ENCODE data around the gene ZKSCAN3. TPM values are rescaled to one million over a fixed set of nuclear protein-coding genes. Genes with fewer than 3 reads are reported as not detected.
A peak's percentile ranks its signal among the peaks of the same experiment; 100 is the strongest.

Gene ZKSCAN3
- total and polyA plus RNA-seq, 2 experiments from 2014 or later, result 1.6 to 3.0 TPM

DNA sequence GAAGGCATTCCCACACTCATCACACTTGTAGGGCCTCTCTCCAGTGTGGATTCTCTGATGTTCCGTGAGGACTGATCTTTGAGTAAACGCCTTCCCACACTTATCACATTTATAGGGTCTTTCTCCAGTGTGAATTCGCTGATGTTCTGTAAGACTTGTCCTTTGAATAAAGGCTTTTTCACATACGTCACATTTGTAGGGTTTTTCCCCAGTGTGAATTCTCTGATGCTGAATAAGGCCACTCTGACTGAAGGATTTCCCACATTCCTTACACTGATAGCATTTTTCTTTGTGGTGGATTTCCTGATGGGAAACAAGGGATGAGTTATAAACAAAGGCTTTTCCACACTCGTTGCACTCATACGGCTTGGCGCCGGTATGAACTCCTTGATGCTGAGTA, 40.9 kb downstream of the ZKSCAN3 start:
- in situ Hi-C loops (cut with MboI), result no loop called here
- Histone ChIP-seq H4K20me1 (ENCODE audit: insufficient read depth) (no peaks in the 10 kb centered on the region), H3K9me2 (ENCODE audit: insufficient read depth) (no peaks in the 10 kb centered on the region), H3K4me2 (ENCODE audit: unreplicated experiment) (no peak overlapping the region), H2AFZ (no peak overlapping the region), H3F3A (ENCODE audit: insufficient read depth) (no peaks in the 10 kb centered on the region), H3K79me2 (ENCODE audit: insufficient read depth) (peaks cover 27% of the 10 kb centered on the region), H3K27me3 (replicated peaks; ENCODE audit: insufficient read depth) (no peaks in the 10 kb centered on the region), H3K9me3 (ENCODE audit: low read depth) (no peaks in the 10 kb centered on the region), H3K27ac (no peak overlapping the region), H3K4me1 (ENCODE audit: insufficient read depth) (no peaks in the 10 kb centered on the region), H3K9ac (no peak overlapping the region), H3K36me3 (ENCODE audit: low read depth) (peaks cover 25% of the 10 kb centered on the region; the same call in 1 of the 2 replicates), H3K4me3 (no peak overlapping the region)
- TF ChIP-seq EZH2phosphoT487 (IDR thresholded peaks at IDR 0.05; ENCODE audit: insufficient read depth, low read depth) (no peak), EZH2 (IDR thresholded peaks at IDR 0.05; ENCODE audit: insufficient read depth, poor library complexity, severe bottlenecking) (no peak)
- 97 to 98% methylated on average over 8 of the region's 8 CpGs for WGBS, 2 experiments (ENCODE audit: low coverage in 1 of 2, low lambda C conversion rate in 2 of 2, missing lambda C conversion rate in 2 of 2)
- DNase-seq, result no peak

DNA sequence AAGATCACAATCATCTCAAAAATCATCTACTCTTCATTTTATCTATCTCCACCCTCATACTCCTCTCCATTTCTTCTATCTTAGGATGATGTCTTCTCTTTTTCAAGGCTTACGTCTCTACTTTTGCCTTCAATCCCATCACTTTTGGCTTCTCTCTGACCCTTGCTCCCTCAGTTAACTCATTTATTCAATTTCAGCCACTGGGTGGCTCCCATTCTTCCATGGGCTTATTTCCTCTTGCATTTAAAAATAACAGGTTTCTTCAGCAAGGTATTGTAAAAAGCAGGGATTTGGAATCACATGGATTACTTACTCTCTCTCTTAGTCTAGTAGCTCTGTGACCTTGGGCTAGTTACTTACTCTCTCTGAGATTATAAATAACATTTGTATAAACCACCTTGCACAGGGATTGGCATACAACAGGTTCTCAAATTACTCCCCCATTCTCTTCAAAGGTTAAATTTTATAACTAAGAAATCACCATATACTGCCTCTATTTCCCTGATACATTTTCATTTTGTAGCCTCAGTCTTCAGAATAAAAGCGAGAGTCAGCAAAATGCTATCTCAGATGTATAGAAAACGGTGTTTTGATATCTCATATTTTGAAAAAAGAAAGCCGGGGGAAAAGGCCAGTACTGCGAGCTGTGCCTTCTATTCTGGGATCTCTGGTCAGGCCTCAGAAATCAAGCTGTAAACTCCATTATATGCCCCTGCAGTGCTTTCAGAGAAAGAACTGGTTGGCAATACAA, 44.3 kb downstream of the ZKSCAN3 start:
- Histone ChIP-seq H3K9me3 (ENCODE audit: low read depth) (no peaks in the 10 kb centered on the region), H3K4me1 (ENCODE audit: insufficient read depth) (0 out of 2 replicates have a peak, but pooled peaks cover 3% of the 10 kb centered on the region), H3K9ac (no peak overlapping the region), H3K4me2 (ENCODE audit: unreplicated experiment) (no peak overlapping the region), H3K27ac (no peak overlapping the region), H3K27me3 (replicated peaks; ENCODE audit: insufficient read depth) (no peaks in the 10 kb centered on the region), H4K20me1 (ENCODE audit: insufficient read depth) (no peaks in the 10 kb centered on the region), H3K79me2 (ENCODE audit: insufficient read depth) (peaks cover 54% of the 10 kb centered on the region), H3K9me2 (ENCODE audit: insufficient read depth) (no peaks in the 10 kb centered on the region), H2AFZ (no peak overlapping the region), H3K36me3 (ENCODE audit: low read depth) (peaks cover 25% of the 10 kb centered on the region; the same call in 1 of the 2 replicates), H3K4me3 (no peak overlapping the region), H3F3A (ENCODE audit: insufficient read depth) (no peaks in the 10 kb centered on the region; the same call in 1 of the 2 replicates)
- DNase-seq, result peak; percentile 27
- in situ Hi-C loops (cut with MboI), result no loop called here
- TF ChIP-seq EZH2phosphoT487 (IDR thresholded peaks at IDR 0.05; ENCODE audit: insufficient read depth, low read depth), result no peak
- TF ChIP-seq EZH2 (IDR thresholded peaks at IDR 0.05; ENCODE audit: insufficient read depth, poor library complexity, severe bottlenecking), result no peak
- 97 to 99% methylated on average over 5 of the region's 5 CpGs for WGBS, 2 experiments (ENCODE audit: low coverage in 1 of 2, low lambda C conversion rate in 2 of 2, missing lambda C conversion rate in 2 of 2)

DNA sequence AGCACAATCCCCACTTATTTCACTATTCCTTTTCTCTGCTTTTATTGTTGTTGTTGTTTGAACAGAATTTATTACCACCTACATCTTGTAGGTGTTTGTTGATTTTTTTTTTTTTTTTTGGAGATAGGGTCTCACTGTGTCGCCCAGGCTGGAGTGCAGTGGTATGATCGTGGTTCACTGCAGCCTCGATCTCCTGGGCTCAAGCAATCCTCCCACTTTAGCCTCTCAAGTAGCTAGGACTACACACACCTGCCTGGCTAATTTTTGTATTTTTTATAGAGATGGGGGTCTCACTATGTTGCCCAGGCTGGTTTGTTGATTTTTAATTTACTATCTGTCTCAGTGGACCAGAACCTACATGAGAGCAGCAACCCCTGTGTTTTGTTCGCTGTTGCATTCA, 46.2 kb downstream of the ZKSCAN3 start:
- no peak overlapping the region for H3K4me2 ChIP-seq (ENCODE audit: unreplicated experiment)
- no peaks in the 10 kb centered on the region for H4K20me1 ChIP-seq (ENCODE audit: insufficient read depth)
- no peak for DNase-seq
- H3K79me2 ChIP-seq (ENCODE audit: insufficient read depth), result peaks cover 45% of the 10 kb centered on the region
- no peaks in the 10 kb centered on the region for H3K9me2 ChIP-seq (ENCODE audit: insufficient read depth)
- H3K27me3 ChIP-seq (replicated peaks; ENCODE audit: insufficient read depth), result no peaks in the 10 kb centered on the region
- peaks cover 4% of the 10 kb centered on the region; the same call in 1 of the 2 replicates for H3F3A ChIP-seq (ENCODE audit: insufficient read depth)
- no peak overlapping the region for H3K27ac ChIP-seq
- peaks cover 14% of the 10 kb centered on the region; the same call in 1 of the 2 replicates for H3K36me3 ChIP-seq (ENCODE audit: low read depth)
- H2AFZ ChIP-seq, result no peak overlapping the region
- no peaks in the 10 kb centered on the region for H3K9me3 ChIP-seq (ENCODE audit: low read depth)
- TF ChIP-seq EZH2phosphoT487 (IDR thresholded peaks at IDR 0.05; ENCODE audit: insufficient read depth, low read depth) (no peak), EZH2 (IDR thresholded peaks at IDR 0.05; ENCODE audit: insufficient read depth, poor library complexity, severe bottlenecking) (no peak)
- no peak overlapping the region for H3K4me3 ChIP-seq
- 88 to 90% methylated on average over 4 of the region's 4 CpGs for WGBS, 2 experiments (ENCODE audit: low coverage in 1 of 2, low lambda C conversion rate in 2 of 2, missing lambda C conversion rate in 2 of 2)
- in situ Hi-C loops (cut with MboI), result no loop called here
- H3K9ac ChIP-seq, result no peak overlapping the region
- 0 out of 2 replicates have a peak, but pooled peaks cover 3% of the 10 kb centered on the region for H3K4me1 ChIP-seq (ENCODE audit: insufficient read depth)

DNA sequence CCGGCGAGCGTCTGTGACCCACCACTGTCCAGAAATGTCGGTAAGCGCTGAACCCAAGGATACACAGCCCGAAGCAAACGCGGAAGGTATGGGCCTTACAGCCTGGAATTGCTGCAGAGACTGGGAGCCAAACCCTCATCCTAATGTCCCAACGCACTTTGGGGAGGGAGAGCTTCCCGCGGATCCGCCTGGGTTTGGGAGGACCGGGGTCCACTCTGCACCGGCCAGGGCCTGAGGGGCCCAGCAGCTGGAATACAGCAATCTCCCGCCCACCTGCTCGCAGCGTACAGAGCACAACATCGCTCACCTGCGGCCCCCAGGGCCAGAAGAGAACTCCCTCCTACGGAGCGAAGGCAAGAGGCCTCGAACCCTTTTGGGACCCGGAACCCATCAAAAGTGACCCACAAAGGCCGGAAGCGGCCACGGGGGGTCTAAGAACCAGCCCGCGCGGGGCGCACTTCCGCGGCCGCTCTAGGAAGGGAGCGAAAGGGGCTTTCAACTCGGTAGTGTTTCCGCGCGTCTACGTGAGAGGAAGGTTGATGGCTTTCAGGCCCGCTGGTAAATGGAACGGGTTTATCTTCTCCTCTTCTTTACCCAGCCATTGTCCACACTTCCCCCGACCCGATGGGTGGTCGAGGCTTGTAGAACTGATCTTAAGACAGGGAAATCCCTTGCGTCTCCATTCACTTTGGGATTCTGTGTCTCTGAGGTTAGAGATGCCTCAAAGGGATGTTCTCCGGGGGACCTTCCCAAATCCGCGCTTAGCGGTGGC, 49.8 kb downstream of the ZKSCAN3 start, which contains the start of gene ZSCAN12:
Gene ZSCAN12, minus strand, starts transcription at position 398 of the 772 bp plus-strand sequence. CDS start 1,342 bp downstream, outside the sequence.
- Histone ChIP-seq H3K9me2 (ENCODE audit: insufficient read depth) (no peaks in the 10 kb centered on the region), H3K4me1 (ENCODE audit: insufficient read depth) (0 out of 2 replicates have a peak, but pooled peaks cover 3% of the 10 kb centered on the region), H4K20me1 (ENCODE audit: insufficient read depth) (no peaks in the 10 kb centered on the region), H3F3A (ENCODE audit: insufficient read depth) (peaks cover 5% of the 10 kb centered on the region; the same call in 1 of the 2 replicates), H3K36me3 (ENCODE audit: low read depth) (no peaks in the 10 kb centered on the region), H3K27me3 (replicated peaks; ENCODE audit: insufficient read depth) (no peaks in the 10 kb centered on the region), H3K27ac (peak within 1 kb of the TSS; percentile 22), H3K4me2 (ENCODE audit: unreplicated experiment) (peak within 1 kb of the TSS; percentile 98), H3K9me3 (ENCODE audit: low read depth) (no peaks in the 10 kb centered on the region), H2AFZ (peak within 1 kb of the TSS; percentile 98), H3K9ac (peak within 1 kb of the TSS; percentile 86), H3K4me3 (peak within 1 kb of the TSS; percentile 93), H3K79me2 (ENCODE audit: insufficient read depth) (peaks cover 45% of the 10 kb centered on the region)
- DNase-seq, result peak; percentile 92
- in situ Hi-C loops (cut with MboI), result no loop called here
- 3% methylated on average over 49 of the region's 49 CpGs for WGBS, 2 experiments (ENCODE audit: low coverage in 1 of 2, low lambda C conversion rate in 2 of 2, missing lambda C conversion rate in 2 of 2)
- no peak for TF ChIP-seq EZH2 (IDR thresholded peaks at IDR 0.05; ENCODE audit: insufficient read depth, poor library complexity, severe bottlenecking)
- TF ChIP-seq EZH2phosphoT487 (IDR thresholded peaks at IDR 0.05; ENCODE audit: insufficient read depth, low read depth), result no peak
